GM19240 (cell line): Measurements from ENCODE around the gene NOP9.

Experiments used
- DNase-seq: peaks from one replicate; pipeline ENCODE4 v3.0.0; 2011; ENCODE audit warnings: low spot score; ENCODE audit not compliant: insufficient read length

Gene NOP9

GRCh38 chr14:24282736-24283135, 16.9 kb upstream of the NOP9 start:
- no peak for DNase-seq

GRCh38 chr14:24283796-24284460, 15.7 kb upstream of the NOP9 start:
- DNase-seq: no peak

- no peak for DNase-seq
Measured at GRCh38 chr14:24284501-24285035, 15.1 kb upstream of the NOP9 start.

GRCh38 chr14:24285351-24285750, 14.3 kb upstream of the NOP9 start:
- DNase-seq: no peak

- DNase-seq: no peak
Measured at GRCh38 chr14:24286996-24287395, 12.7 kb upstream of the NOP9 start.

- no peak for DNase-seq
Measured at GRCh38 chr14:24289649-24290280, 9.9 kb upstream of the NOP9 start.

GRCh38 chr14:24290746-24291145, 8.9 kb upstream of the NOP9 start:
- DNase-seq: no peak

- DNase-seq: no peak
Measured at GRCh38 chr14:24291446-24292117, 8.1 kb upstream of the NOP9 start.

GRCh38 chr14:24292118-24292807, 7.4 kb upstream of the NOP9 start:
- no peak for DNase-seq

GRCh38 chr14:24293525-24293924, 6.1 kb upstream of the NOP9 start:
- no peak for DNase-seq

GRCh38 chr14:24296341-24297157, 3.1 kb upstream of the NOP9 start:
- DNase-seq: peak; percentile 89

- no peak for DNase-seq
Measured at GRCh38 chr14:24297190-24297964, 2.3 kb upstream of the NOP9 start.

- no peak for DNase-seq
Measured at GRCh38 chr14:24298892-24299254, 777 bp upstream of the NOP9 start.

- DNase-seq: no peak
Measured at GRCh38 chr14:24300326-24300980, 803 bp downstream of the NOP9 start.

- DNase-seq: no peak
Measured at GRCh38 chr14:24304019-24304387, 4.4 kb downstream of the NOP9 start.

- DNase-seq: no peak
Measured at GRCh38 chr14:24307156-24307574, 7.5 kb downstream of the NOP9 start.

- peak; percentile 65 for DNase-seq
Measured at GRCh38 chr14:24307575-24308341, 8.1 kb downstream of the NOP9 start, which contains the start of gene CIDEB. TSS of gene CIDEB (minus strand) at chr14:24307977. CDS start at chr14:24307858, 119 bp downstream.

- no peak for DNase-seq
Measured at GRCh38 chr14:24308342-24309124, 8.9 kb downstream of the NOP9 start.
